CD14-positive monocyte (primary cell): ENCODE results near the gene GEMIN7. TPM values are rescaled to one million over a fixed set of nuclear protein-coding genes. Genes with fewer than 3 reads are reported as not detected.
A peak's percentile ranks its signal among the peaks of the same experiment; 100 is the strongest.

Source experiments
- DNase-seq, 3 donors: peaks; one replicate each; pipeline ENCODE4 v3.0.0-alpha.2; 2011 to 2022
- H2AFZ ChIP-seq: 2 replicates; pipeline ENCODE4 v1.6.0; 2012; ENCODE audit warnings: mild to moderate bottlenecking, low read depth, low read length, inconsistent platforms; ENCODE audit not compliant: insufficient read depth, poor library complexity, severe bottlenecking
- H3K27ac ChIP-seq, 2 donors: 1 replicate in 1 of 2; 2 replicates in 1 of 2; pipeline ENCODE4 v1.5.1; 2012 to 2013; ENCODE audit warnings: low read length in 2 of 2, control low read depth in 1 of 2, inconsistent platforms in 1 of 2, low read depth in 1 of 2, mild to moderate bottlenecking in 1 of 2
- H3K27me3 ChIP-seq, 2 donors: one replicate each; pipeline versions ENCODE4 v1.6.0 to v1.6.1; 2011 to 2013; ENCODE audit warnings: low read length in 2 of 2; ENCODE audit not compliant: control insufficient read depth in 2 of 2, insufficient read depth in 2 of 2
- H3K36me3 ChIP-seq, 2 donors: replicated peaks in 1 of 2; 1 replicate in 1 of 2; 2 replicates in 1 of 2; pipeline versions ENCODE4 v1.5.1 to v1.6.1; 2012 to 2013; ENCODE audit warnings: low read length in 2 of 2, control low read depth in 1 of 2, inconsistent platforms in 1 of 2, mild to moderate bottlenecking in 1 of 2; ENCODE audit not compliant: insufficient read depth in 2 of 2, control insufficient read depth in 1 of 2
- H3K4me1 ChIP-seq, 2 donors: 1 replicate in 1 of 2; 2 replicates in 1 of 2; pipeline versions ENCODE4 v1.5.1 to v1.6.1; 2012 to 2013; ENCODE audit warnings: low read length in 2 of 2, control low read depth in 1 of 2, inconsistent platforms in 1 of 2, mild to moderate bottlenecking in 1 of 2, moderate library complexity in 1 of 2; ENCODE audit not compliant: insufficient read depth in 2 of 2, control insufficient read depth in 1 of 2
- H3K4me2 ChIP-seq: replicated peaks from 2 replicates; pipeline ENCODE3; 2012; ENCODE audit warnings: low read length, moderate library complexity, mild to moderate bottlenecking; ENCODE audit not compliant: poor library complexity, severe bottlenecking; ENCODE audit errors: extremely low read depth
- H3K4me3 ChIP-seq, 3 experiments: fragments of 200-600 bp in 1 of 3; sonication (generic) in 1 of 3; replicated peaks in 1 of 3; 1 replicate in 2 of 3; 2 replicates in 1 of 3; pipeline ENCODE4 v1.5.1; 2011 to 2013; ENCODE audit warnings: low read length in 3 of 3, mild to moderate bottlenecking in 3 of 3, control low read depth in 2 of 3, low read depth in 2 of 3, inconsistent platforms in 1 of 3, moderate library complexity in 1 of 3
- H3K79me2 ChIP-seq: 2 replicates; pipeline ENCODE4 v1.6.0; 2012; ENCODE audit warnings: mild to moderate bottlenecking, control low read depth, inconsistent platforms, low read length, moderate library complexity; ENCODE audit not compliant: insufficient read depth
- H3K9ac ChIP-seq: 2 replicates; pipeline ENCODE4 v1.6.0; 2017; ENCODE audit warnings: low read length, mild to moderate bottlenecking; ENCODE audit not compliant: insufficient read depth, poor library complexity, severe bottlenecking
- H3K9me3 ChIP-seq, 2 donors: replicated peaks in 1 of 2; 1 replicate in 1 of 2; 2 replicates in 1 of 2; pipeline versions ENCODE4 v1.5.1 to v1.6.1; 2012 to 2013; ENCODE audit warnings: low read length in 2 of 2, control low read depth in 1 of 2; ENCODE audit not compliant: control insufficient read depth in 1 of 2, insufficient read depth in 1 of 2
- H4K20me1 ChIP-seq: 2 replicates; pipeline ENCODE4 v1.6.0; 2012; ENCODE audit warnings: mild to moderate bottlenecking, low read length, control low read depth, moderate library complexity; ENCODE audit not compliant: insufficient read depth
- H3K27ac Mint-ChIP-seq, 7 donors: one replicate each; pipeline ENCODE4 v1.8.0; 2020; ENCODE audit warnings: mild to moderate bottlenecking in 7 of 7, mixed read lengths in 7 of 7, moderate library complexity in 6 of 7, inconsistent platforms in 2 of 7
- H3K27me3 Mint-ChIP-seq, 3 donors: one replicate each; pipeline ENCODE4 v1.8.0; 2021 to 2022; ENCODE audit warnings: low read depth in 3 of 3, mild to moderate bottlenecking in 3 of 3, mixed read lengths in 3 of 3, moderate library complexity in 3 of 3, inconsistent platforms in 1 of 3
- H3K36me3 Mint-ChIP-seq, 2 donors: one replicate each; pipeline ENCODE4 v1.8.0; 2020; ENCODE audit warnings: mixed read lengths in 2 of 2, inconsistent platforms in 1 of 2, mild to moderate bottlenecking in 1 of 2
- H3K4me1 Mint-ChIP-seq: one replicate; pipeline ENCODE4 v1.8.0; 2020; ENCODE audit warnings: mild to moderate bottlenecking, mixed read lengths
- H3K4me3 Mint-ChIP-seq, 2 donors: one replicate each; pipeline ENCODE4 v1.8.0; 2020; ENCODE audit warnings: mild to moderate bottlenecking in 2 of 2, mixed read lengths in 2 of 2, moderate library complexity in 1 of 2
- H3K9me3 Mint-ChIP-seq, 7 donors: one replicate each; pipeline ENCODE4 v1.8.0; 2020 to 2022; ENCODE audit warnings: mixed read lengths in 7 of 7, mild to moderate bottlenecking in 6 of 7, moderate library complexity in 6 of 7, inconsistent platforms in 2 of 7
- CTCF ChIP-seq: fragments of 200-600 bp; IDR thresholded peaks from one replicate; pipeline ENCODE4 v1.8.0; 2022; ENCODE audit warnings: antibody characterized with exemption, mild to moderate bottlenecking
- WGBS: methylation state at CpG from one replicate; pipeline ENCODE4 v1.1.5; 2013; ENCODE audit warnings: missing lambda C conversion rate; ENCODE audit not compliant: insufficient coverage; 5-methylcytosine and 5-hydroxymethylcytosine counted together
- intact Hi-C, 2 donors: fragments of 100-400 bp; cut with micrococcal nuclease; formaldehyde crosslinking; loops; one replicate each; pipeline versions ENCODE4 v1.15.0 to v1.15.1; 2023
- polyA minus RNA-seq: library from RNA; depleted of rRNA, polyadenylated mRNA; stranded (reverse); fragments of >200 nt; gene quantifications from 2 replicates; pipeline ENCODE4 v1.2.3, GENCODE V29; 2012
- polyA plus RNA-seq, 3 donors: library from polyadenylated mRNA; depleted of rRNA in 1 of 3; unstranded in 2 of 3; stranded (reverse) in 1 of 3; fragments of 300-500 nt in 2 of 3; fragments of >200 nt in 1 of 3; fragmentation: Illumina TruSeq in 2 of 3; gene quantifications; 1 replicate in 2 of 3; 2 replicates in 1 of 3; pipeline ENCODE4 v1.2.3, GENCODE V29; 2012 to 2021
- total RNA-seq, 12 experiments: library from RNA in 1 of 12; stranded (reverse) in 1 of 12; fragments of 120-200 nt in 1 of 12; gene quantifications; one replicate each; pipeline ENCODE4 v1.2.4 and lab custom pipeline; 2013 to 2026; ENCODE audit warnings: mixed read lengths in 6 of 12, inconsistent platforms in 1 of 12

Gene GEMIN7, protein sequence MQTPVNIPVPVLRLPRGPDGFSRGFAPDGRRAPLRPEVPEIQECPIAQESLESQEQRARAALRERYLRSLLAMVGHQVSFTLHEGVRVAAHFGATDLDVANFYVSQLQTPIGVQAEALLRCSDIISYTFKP
- total RNA-seq (2013), result 26.8 TPM
- polyA plus RNA-seq (10 to 100 TPM; 67.6 to 83.4 (median 78.4) TPM), polyA minus RNA-seq (12.1 and 14.4 TPM in 2 replicates), total RNA-seq (lab: John Stamatoyannopoulos, UW) (1.6 to 7.2 (median 5.3) reads per million in 11 experiments)

- Mint-ChIP-seq H3K36me3 (peaks cover 17 to 21% of the 10 kb centered on the region in 2 donors), H3K9me3 (no peaks in the 10 kb centered on the region), H3K4me1 (peaks cover 40% of the 10 kb centered on the region), H3K4me3 (peak within 1 kb of the TSS; percentile 92 to 93), H3K27me3 (peaks cover 0 to 2% (median 0%) of the 10 kb centered on the region in 3 donors), H3K27ac (peak within 1 kb of the TSS; percentile 81 to 95 (median 87))
- H3K4me2 ChIP-seq, result peak within 1 kb of the TSS; percentile 98
- H3K4me3 ChIP-seq, result peak within 1 kb of the TSS; percentile 83 to 98 (median 85)
- no peaks in the 10 kb centered on the region for H3K9me3 ChIP-seq
- H3K36me3 ChIP-seq, result peaks cover 5 to 10% of the 10 kb centered on the region in 2 donors
- WGBS, result under 1% methylated on average over 45 of the region's 61 CpGs
- intact Hi-C loops, result loop anchor here in 1 of 2 donors (5.0 kb wide), 1 partner anchor 98 kb away; the partner anchor contains the start of genes BLOC1S3 and TRAPPC6A
- peak within 1 kb of the TSS; percentile 83 for H3K9ac ChIP-seq
- DNase-seq, result peak; percentile 54 to 66 (median 57)
- H3K27me3 ChIP-seq, result no peaks in the 10 kb centered on the region
- H3K27ac ChIP-seq, result peak within 1 kb of the TSS; percentile 12 to 88
- peaks cover 83% of the 10 kb centered on the region for H3K79me2 ChIP-seq
- TF ChIP-seq CTCF, result no peak
- peak within 1 kb of the TSS; percentile 98 for H2AFZ ChIP-seq
- peaks cover 38 to 55% of the 10 kb centered on the region in 2 donors for H3K4me1 ChIP-seq
- peaks cover 59% of the 10 kb centered on the region for H4K20me1 ChIP-seq
Observed at GRCh38 chr19:45079063-45079910, at the start of gene GEMIN7. TSS of gene GEMIN7 (plus strand) at chr19:45079260. CDS start at chr19:45090115, 10,855 bp downstream.

GRCh38 chr19:45030825-45031224 lies 48.2 kb upstream of the GEMIN7 start:
- 100% methylated on average over 4 of the region's 6 CpGs for WGBS
- H3K36me3 Mint-ChIP-seq, result peaks cover 66 to 94% of the 10 kb centered on the region in 2 donors
- no peak for TF ChIP-seq CTCF
- H4K20me1 ChIP-seq, result no peaks in the 10 kb centered on the region
- H3K4me3 ChIP-seq, result no peak overlapping the region
- peak overlapping the region in 1 of 7 donors; percentile 13 for H3K27ac Mint-ChIP-seq
- H3K27me3 ChIP-seq, result no peaks in the 10 kb centered on the region
- peaks cover 0 to 4% of the 10 kb centered on the region in 2 donors for H3K9me3 ChIP-seq
- H3K9ac ChIP-seq, result no peak overlapping the region
- H2AFZ ChIP-seq, result no peak overlapping the region
- H3K36me3 ChIP-seq, result peaks cover 59 to 86% of the 10 kb centered on the region in 2 donors
- H3K4me2 ChIP-seq, result no peak overlapping the region
- H3K4me3 Mint-ChIP-seq, result no peak overlapping the region
- no peak overlapping the region for H3K27ac ChIP-seq
- no peaks in the 10 kb centered on the region for H3K79me2 ChIP-seq
- no peaks in the 10 kb centered on the region for H3K4me1 ChIP-seq
- peaks cover 4 to 15% (median 11%) of the 10 kb centered on the region in 7 donors for H3K9me3 Mint-ChIP-seq
- H3K27me3 Mint-ChIP-seq, result no peaks in the 10 kb centered on the region
- intact Hi-C loops, result no loop called here
- H3K4me1 Mint-ChIP-seq, result no peaks in the 10 kb centered on the region
- DNase-seq, result no peak
